PC-3 (cell line): ENCODE data around the gene NAT9.

Source experiments
- CTCF ChIP-seq: fragments of 300-600 bp; sonication (generic); conservative IDR thresholded peaks from 2 replicates; pipeline ENCODE4 v1.5.1; 2017; ENCODE audit warnings: antibody characterized with exemption, low read depth, mild to moderate bottlenecking, low read length
- EZH2 ChIP-seq: fragments of 300-600 bp; sonication (generic); IDR thresholded peaks from one replicate; pipeline ENCODE4 v1.6.1; 2017; ENCODE audit warnings: antibody characterized with exemption, mild to moderate bottlenecking, low read length; ENCODE audit not compliant: unreplicated experiment

GRCh38 chr17:74750039-74750326 is 26.2 kb downstream of the NAT9 start:
- TF ChIP-seq EZH2 (no peak), CTCF (no peak)
